NCI-H2196 (cell line): ENCODE data around the gene IL1RN.

Source experiments
- DNase-seq: peaks from one replicate; lab custom pipeline; 2025; ENCODE audit not compliant: unreplicated experiment; lab: John Stamatoyannopoulos, UW

IL1RN gene

GRCh38 chr2:113156278-113157117, 29.1 kb downstream of the IL1RN start:
- DNase-seq: peak; percentile 52

DNA sequence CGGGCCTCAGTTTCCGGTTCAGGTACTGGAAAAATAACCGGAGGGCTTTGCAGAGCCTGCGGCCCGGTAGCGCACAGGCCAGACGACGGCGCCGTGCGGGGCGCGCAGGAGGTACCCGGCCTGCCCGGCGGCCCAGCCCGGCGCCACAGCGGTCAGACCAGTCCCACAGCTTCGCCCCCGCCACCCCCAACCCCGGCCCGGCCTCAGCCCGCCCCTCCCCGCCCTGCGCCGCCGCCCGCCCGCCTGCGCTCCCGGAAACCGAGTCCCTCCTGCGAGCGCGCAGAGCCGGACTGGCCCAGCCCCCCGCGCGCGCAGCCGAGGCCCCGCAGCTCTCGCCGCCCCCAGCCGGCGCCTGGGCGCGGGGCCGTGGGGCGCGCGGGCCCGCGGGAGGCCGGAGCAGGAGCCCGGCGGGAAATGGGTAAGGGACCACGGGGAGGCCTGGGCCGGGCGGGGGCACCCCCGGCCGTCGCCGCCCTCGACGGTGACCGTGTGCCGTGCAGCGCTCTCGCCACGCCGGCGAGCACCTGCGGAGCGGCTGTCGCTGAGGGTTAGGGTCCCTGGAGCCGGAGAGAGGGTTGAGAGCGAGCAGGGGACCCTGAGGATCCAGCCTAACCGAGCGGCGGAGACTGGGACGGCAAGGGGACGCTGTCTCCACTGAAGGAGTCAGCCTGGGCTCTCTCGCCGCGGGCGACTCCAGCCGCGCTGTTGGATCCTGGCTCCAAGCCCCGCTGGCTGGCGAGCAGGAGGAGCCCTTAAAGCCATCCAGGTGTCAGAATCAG, 29.9 kb downstream of the IL1RN start:
- DNase-seq: peak; percentile 61

DNA sequence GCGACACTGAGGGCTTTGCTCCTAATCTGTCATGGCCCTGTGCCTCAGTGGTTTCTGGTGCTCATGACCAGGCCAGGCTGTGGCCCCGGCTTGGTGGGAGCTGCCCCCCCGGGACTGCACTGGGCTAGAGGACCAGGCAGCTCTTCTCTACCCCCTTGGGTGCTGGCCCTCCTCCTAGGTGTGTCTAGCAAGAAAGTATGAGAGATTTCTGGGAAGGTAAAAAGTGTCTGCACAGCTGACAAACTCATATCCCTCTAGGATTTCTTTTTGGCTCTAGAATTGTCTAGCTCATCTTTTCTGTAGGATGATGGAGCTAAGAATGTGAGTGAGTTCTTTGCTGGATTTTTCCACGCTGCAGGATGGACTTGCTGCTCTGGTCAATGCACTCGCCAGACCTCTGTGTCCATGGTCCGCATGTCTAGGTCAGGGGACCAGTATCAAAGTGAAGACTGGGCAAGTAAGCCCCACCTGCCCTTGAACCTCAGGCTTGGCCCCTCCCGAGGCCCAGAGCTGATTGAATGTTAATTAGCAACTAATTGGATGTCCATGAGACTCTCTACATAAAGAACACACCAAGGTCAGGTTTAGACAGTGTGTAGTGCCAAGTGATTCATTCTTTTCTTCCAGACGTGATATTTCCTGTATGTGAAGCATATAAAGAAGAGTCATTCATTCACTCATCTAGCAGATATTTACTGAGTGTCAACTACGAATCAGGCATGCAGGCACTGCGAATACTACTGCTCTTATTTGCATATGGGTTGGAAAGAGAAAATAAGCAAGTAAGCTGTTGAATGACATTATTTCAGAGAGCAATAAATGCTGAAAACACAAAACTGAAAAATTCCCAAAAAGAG, 30.7 kb downstream of the IL1RN start:
- no peak for DNase-seq

- no peak for DNase-seq
Measured at GRCh38 chr2:113158884-113159553, 31.6 kb downstream of the IL1RN start.

GRCh38 chr2:113160248-113160647, 32.9 kb downstream of the IL1RN start:
- no peak for DNase-seq

DNA sequence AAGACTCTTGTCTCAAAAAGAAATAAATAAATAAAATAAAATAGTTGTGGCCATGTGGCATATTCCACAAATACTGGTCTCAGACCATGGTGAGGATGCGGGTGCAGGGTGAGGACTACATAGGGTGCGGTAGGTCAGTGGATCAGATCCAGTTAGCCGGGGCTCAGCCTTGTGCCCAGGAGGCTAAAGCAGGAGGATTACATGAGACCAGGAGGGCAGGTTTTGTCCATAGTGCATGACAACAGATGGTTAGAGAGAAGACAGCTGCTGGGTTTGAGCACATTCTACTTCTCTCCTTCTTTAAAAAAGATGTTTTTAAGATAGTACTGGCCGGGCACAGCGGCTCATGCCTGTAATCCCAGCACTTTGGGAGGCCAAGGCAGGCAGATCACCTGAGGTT, 33.6 kb downstream of the IL1RN start:
- no peak for DNase-seq

DNA sequence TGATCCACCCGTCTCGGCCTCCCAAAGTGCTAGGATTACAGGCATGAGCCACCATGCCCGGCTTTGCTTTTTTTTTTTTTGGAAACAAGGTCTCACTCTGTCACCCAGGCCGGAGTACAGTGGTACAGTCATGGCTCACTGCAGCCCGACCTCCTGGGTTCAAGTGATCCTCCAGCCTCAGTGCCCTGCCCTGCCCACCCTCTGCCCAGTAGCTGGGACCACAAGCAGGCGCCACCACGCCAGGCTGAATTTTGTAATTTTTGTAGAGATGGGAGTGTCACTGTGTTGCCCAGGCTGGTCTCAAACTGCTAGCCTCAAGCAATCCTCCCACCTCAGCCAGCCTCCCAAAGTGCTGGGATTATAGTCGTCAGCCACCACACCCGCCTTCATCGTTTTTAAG, 34.8 kb downstream of the IL1RN start:
- no peak for DNase-seq

- DNase-seq: no peak
Measured at GRCh38 chr2:113162869-113163268, 35.5 kb downstream of the IL1RN start.

DNA sequence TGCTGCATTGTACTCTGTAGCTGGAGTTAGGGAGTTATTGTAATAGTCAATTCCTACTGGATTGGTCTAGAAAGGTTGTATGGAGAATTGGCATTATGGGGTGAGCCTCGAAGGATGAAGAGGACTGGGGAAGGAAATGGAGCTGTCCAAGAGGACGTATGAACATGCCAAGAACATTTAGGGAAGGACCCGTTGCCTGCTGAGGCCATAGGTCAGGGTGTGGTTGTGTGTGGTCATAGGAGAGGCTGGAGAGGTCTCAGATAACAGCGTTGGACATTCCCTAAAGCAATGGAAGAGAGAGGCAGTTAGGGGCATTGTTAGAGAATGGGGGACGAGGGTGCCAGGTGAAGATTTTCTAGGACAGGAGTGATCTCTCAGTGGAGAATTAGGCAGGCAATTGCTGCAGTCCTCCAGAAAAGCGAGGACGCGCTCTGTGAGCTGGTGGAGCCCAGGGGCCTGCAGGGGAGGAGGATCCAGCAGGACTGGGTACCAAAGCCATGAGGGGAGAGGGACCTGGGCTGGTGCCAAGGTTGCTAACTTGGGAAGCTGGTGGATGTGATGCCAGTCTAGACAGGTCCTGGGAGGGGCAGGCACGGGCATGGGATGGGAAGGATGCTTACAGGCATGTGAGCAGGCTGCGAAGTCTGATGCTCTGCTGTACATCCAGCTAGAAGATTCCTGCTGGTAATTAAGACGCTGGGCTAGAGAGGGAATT, 37.0 kb downstream of the IL1RN start:
- no peak for DNase-seq

GRCh38 chr2:113164930-113165585, 37.7 kb downstream of the IL1RN start:
- peak; percentile 25 for DNase-seq

DNA sequence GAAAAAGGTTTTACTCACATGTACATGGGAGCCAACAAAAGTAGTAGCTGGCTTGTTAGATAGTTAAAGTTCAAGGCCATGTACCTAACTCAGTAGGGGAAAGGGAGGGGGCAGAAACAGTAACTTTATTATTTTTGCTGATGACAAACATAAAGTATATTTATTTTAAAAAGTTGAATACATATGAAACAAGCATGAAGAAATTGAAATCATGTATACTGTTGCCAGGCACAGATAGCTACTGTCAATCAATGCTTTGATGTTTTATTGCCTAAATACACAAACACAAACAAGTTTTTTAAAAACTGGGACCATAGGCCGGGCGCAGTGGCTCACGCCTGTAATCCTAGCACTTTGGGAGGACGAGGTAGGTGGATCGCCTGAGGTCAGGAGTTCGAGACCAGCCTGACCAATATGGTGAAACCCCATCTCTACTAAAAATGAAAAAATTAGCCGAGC, 38.8 kb downstream of the IL1RN start:
- DNase-seq: no peak

DNA sequence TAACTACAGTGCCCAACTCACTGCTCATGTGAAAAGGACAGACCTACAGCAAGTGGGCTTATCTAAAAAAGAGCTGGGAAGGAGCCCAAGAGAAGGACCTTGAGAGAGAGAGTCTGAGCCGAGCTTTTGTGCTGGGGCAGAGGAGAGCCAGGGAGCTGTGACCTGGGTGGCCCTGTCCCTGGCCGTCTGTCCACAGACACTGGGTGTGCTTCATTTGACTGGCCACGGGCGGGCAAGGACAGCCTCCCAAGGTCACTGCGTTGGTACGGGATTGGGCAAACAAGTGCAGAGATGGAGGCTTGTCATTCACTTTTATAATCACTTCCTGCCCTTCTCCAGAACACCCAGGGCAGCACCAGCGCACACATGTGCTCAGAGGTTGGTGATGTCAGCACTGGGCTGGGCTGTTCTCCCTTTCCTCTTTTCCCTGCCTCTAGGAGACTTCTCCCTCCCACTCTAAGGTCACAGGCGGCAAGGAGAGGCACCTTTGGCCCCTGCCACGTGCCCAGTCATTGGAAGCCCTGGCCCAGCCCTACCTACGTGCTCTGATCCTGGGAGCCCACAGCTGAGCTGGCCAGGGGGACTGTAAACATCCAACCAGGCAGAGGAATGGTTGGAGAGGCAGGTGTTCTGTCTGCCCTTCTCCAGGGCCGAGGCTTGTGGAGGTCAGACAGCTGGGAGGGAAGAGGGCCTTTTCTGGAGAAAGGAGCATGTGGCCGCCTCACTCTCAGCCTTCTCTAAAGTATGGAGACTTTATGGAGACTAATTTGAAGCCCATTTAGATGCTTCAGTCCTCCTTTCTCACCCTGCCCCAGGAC, 39.9 kb downstream of the IL1RN start:
- DNase-seq: peak; percentile 81

DNA sequence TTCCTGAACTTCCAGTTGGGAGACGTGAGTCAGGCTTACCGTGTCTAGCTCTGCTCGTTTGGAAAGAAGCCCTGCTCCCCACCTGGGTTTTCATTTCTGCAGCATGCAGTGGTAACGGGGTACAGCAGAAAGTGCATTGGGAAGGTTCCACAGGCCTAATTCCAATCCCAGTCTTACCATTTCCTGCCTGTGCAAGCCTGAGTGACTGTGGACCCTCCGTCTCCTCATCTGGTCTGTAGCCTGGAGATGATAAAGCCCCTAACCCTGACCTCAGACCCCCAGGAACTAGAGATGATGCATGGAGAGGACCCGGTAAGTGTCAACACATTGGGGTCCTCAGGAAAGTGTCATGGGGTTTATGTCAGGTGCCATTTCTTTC, 40.6 kb downstream of the IL1RN start:
- DNase-seq: no peak

DNA sequence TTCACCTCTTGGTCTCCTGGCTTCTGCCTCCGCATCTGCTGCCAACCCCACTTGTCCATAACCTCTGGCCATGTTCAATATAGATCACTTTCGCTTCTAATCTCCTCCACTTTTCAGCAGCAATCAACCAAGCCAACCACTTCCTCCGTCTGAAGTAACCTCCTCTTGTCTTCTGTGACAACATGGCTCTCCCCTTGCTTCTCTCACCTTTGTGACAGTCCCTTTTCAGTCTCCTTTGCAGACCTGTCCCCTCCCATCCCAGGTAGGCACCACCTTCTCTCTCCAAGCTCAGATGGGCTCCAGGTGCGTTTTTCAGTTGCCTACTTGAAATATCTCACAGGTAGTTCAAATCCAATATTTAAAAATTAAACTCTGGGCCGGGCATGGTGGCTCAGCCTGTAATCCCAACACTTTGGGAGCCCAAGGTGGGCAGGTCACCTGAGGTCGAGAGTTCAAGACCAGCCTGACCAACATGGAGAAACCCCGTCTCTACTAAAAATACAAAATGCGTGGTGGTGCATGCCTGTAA, 41.7 kb downstream of the IL1RN start:
- DNase-seq: no peak

DNA sequence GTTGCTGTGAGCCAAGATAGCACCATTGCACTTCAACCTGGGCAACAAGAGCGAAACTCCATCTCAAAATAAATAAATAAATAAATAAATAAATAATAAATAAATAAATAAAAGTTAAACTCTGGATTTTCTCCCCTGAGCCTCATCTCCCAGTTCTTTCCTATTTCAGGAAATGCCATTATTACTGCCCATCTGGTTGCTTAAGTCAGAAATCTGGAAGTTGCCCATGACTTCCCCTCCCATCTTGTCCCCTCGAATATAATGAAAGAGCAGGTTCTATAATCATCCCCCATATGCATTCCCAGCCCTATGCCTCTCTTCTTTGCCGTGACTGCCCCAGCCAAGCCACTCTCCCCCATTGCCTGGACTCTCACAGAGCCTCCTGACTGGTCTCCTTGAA, 42.2 kb downstream of the IL1RN start:
- no peak for DNase-seq

GRCh38 chr2:113171334-113172075, 44.1 kb downstream of the IL1RN start:
- no peak for DNase-seq

DNA sequence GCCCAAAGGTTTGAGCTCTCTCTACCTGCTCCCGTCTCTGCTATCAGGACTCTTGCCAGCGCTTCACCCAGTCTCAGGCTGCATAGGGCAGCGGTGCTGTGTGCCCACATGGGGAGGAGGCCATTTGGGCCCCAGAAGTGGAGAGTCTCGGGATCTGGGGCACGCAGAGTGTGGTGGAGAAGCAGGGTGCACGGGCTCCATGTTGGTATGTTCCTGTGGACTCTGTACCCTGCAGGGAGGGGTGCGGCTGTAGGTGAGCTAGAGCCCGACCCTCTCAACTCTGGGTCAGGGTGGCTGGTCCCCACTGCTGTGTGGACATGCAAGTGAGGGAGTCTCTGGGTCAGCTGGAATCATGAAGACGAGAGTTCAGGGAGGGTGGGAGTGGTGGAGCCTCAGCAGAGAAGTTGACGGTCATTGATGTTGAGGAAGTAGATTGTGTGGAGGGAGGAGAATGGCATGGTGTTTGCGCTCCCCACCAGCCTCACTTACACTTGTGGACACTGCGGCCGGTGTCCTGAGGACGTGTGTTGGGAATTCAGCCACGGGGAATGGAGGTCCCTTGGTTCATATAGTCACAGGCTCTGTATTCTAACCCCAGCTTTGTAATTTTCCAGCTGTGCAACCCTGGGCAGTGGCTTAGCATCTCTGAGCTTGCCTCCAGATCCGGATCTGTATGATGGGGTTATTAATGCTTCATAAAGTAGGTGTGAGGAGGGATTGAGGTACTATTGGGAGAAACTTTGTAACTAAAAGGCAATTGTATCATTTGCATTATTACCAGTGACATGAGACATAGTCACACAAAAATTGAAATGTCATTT, 45.5 kb downstream of the IL1RN start:
- DNase-seq: no peak
